Activated T-cell treated with anti-CD3 and anti-CD28 coated beads, Interleukin-2, amount 50 U/mL, for 1 hour (primary cell): ENCODE data around the gene NLGN2.
"Not testable (repeated sequence)": the region's sequence is repeated elsewhere in the genome, so short reads cannot be mapped to it uniquely, and the experiment has no call there.

Experiments
- DNase-seq: peaks from one replicate; pipeline ENCODE4 v3.0.0-alpha.2; 2020

The NLGN2 gene

GRCh38 chr17:7407485-7408251 is at the start of gene NLGN2:
Gene NLGN2 (plus strand): TSS chr17:7407845. CDS start chr17:7408256, 411 bp downstream.
- DNase-seq, result no peak

- DNase-seq, result no peak
Measured at GRCh38 chr17:7361906-7362305, 45.7 kb upstream of the NLGN2 start.

- no peak for DNase-seq
Measured at GRCh38 chr17:7363311-7363710, 44.3 kb upstream of the NLGN2 start.

- DNase-seq, result not testable (repeated sequence)
Measured at GRCh38 chr17:7365963-7366362, 41.7 kb upstream of the NLGN2 start.

GRCh38 chr17:7367083-7367482 is 40.6 kb upstream of the NLGN2 start:
- DNase-seq, result no peak

GRCh38 chr17:7367918-7368598 is 39.6 kb upstream of the NLGN2 start:
- no peak for DNase-seq

GRCh38 chr17:7368599-7368994 is 39.0 kb upstream of the NLGN2 start:
- not testable (repeated sequence) for DNase-seq

GRCh38 chr17:7369825-7370224 is 37.8 kb upstream of the NLGN2 start:
- no peak for DNase-seq

- DNase-seq, result no peak
Measured at GRCh38 chr17:7370853-7371252, 36.8 kb upstream of the NLGN2 start.

- no peak for DNase-seq
Measured at GRCh38 chr17:7374353-7374752, 33.3 kb upstream of the NLGN2 start.

- no peak for DNase-seq
Measured at GRCh38 chr17:7379134-7379533, 28.5 kb upstream of the NLGN2 start.

GRCh38 chr17:7380321-7380720 is 27.3 kb upstream of the NLGN2 start:
- no peak for DNase-seq

- DNase-seq, result no peak
Measured at GRCh38 chr17:7380855-7381683, 26.6 kb upstream of the NLGN2 start, which contains the start of gene TNK1. Gene TNK1 (plus strand): TSS chr17:7381089. CDS start chr17:7382927, 1,838 bp downstream.

- no peak for DNase-seq
Measured at GRCh38 chr17:7382901-7383300, 24.7 kb upstream of the NLGN2 start.

GRCh38 chr17:7383371-7383741 is 24.3 kb upstream of the NLGN2 start:
- no peak for DNase-seq

- peak; percentile 88 for DNase-seq
Measured at GRCh38 chr17:7383742-7384488, 23.7 kb upstream of the NLGN2 start.

- no peak for DNase-seq
Measured at GRCh38 chr17:7384489-7385081, 23.1 kb upstream of the NLGN2 start.

GRCh38 chr17:7388856-7389255 is 18.8 kb upstream of the NLGN2 start:
- DNase-seq, result no peak

- no peak for DNase-seq
Measured at GRCh38 chr17:7389924-7390910, 17.4 kb upstream of the NLGN2 start.

GRCh38 chr17:7391307-7391706 is 16.3 kb upstream of the NLGN2 start:
- DNase-seq, result no peak
